GM12878 (cell line): ENCODE results near the gene CRTC2. TPM values are rescaled to one million over a fixed set of nuclear protein-coding genes. Genes with fewer than 3 reads are reported as not detected.
A peak's percentile ranks its signal among the peaks of the same experiment; 100 is the strongest.

Experiments
- ATAC-seq: fragments of 200-7000 bp; cut with Tn5 transposase; 3 replicates; pipeline ENCODE4 v1.9.1; 2020; ENCODE audit warnings: mild to moderate bottlenecking, moderate library complexity
- BruUV-seq: library from RNA; stranded (reverse); fragments of 400-500 nt; replicated peaks from 2 replicates; lab custom pipeline; 2021; lab: Mats Ljungman, UMichigan
- CTCF ChIA-PET: fragments of 300-600 bp; sonication (Branson Sonifier 250); formaldehyde crosslinking; extraction: SDS; loops from one replicate; lab custom pipeline; 2021; ENCODE audit warnings: inconsistent platforms; lab: Yijun Ruan, JAX
- POLR2A ChIA-PET: fragments of 350-600 bp; formaldehyde crosslinking; extraction: SDS; loops from one replicate; lab custom pipeline; 2021; ENCODE audit warnings: inconsistent platforms; lab: Charles Lee
- RAD21 ChIA-PET: fragments of 300-600 bp; sonication (Branson Sonifier 250); formaldehyde crosslinking; loops from one replicate; lab custom pipeline; 2023; ENCODE audit warnings: antibody characterized with exemption; ENCODE audit not compliant: unreplicated experiment; lab: Charles Lee
- SMC1A ChIA-PET: fragments of 300-600 bp; sonication (Branson Sonifier 250); formaldehyde crosslinking; loops from one replicate; lab custom pipeline; 2023; ENCODE audit not compliant: unreplicated experiment, uncharacterized antibody; lab: Charles Lee
- DNase-seq: peaks from one replicate; pipeline ENCODE4 v3.0.0-alpha.2; 2011; ENCODE audit warnings: low read depth, low spot score
- FAIRE-seq: peaks from 3 replicates; lab custom pipeline; 2011; peaks lifted over from hg19 to GRCh38; lab: Jason Lieb, UNC
- H2AFZ ChIP-seq: 2 replicates; pipeline ENCODE4 v1.6.0; 2011; ENCODE audit warnings: low read depth, low read length, control low read depth; ENCODE audit not compliant: control insufficient read depth
- H3K27ac ChIP-seq: 2 replicates; pipeline ENCODE4 v1.5.1; 2011; ENCODE audit warnings: control low read depth; ENCODE audit not compliant: control insufficient read depth, insufficient read depth
- H3K27me3 ChIP-seq, 2 experiments: replicated peaks in 1 of 2; 2 replicates each; pipeline versions ENCODE4 v1.6.0 to v1.6.1; 2011; ENCODE audit warnings: low read length in 1 of 2; ENCODE audit not compliant: control insufficient read depth in 2 of 2, insufficient read depth in 2 of 2
- H3K36me3 ChIP-seq, 2 experiments: 2 replicates each; pipeline ENCODE4 v1.5.1; 2011; ENCODE audit warnings: low read length in 1 of 2; ENCODE audit not compliant: control insufficient read depth in 2 of 2, insufficient read depth in 2 of 2
- H3K4me1 ChIP-seq: 2 replicates; pipeline ENCODE4 v1.6.1; 2011; ENCODE audit warnings: mild to moderate bottlenecking, low read length, moderate library complexity, mixed read lengths; ENCODE audit not compliant: control insufficient read depth, insufficient read depth
- H3K4me2 ChIP-seq: 2 replicates; pipeline ENCODE4 v1.6.0; 2011; ENCODE audit warnings: control low read depth; ENCODE audit not compliant: control insufficient read depth, insufficient read depth
- H3K4me3 ChIP-seq: fragments of 200-600 bp; sonication (generic); 2 replicates; pipeline ENCODE4 v1.5.1; 2016
- H3K79me2 ChIP-seq: 2 replicates; pipeline ENCODE4 v1.6.0; 2011; ENCODE audit warnings: low read length; ENCODE audit not compliant: control insufficient read depth, insufficient read depth
- H3K9ac ChIP-seq: 2 replicates; pipeline ENCODE4 v1.8.0; 2011; ENCODE audit warnings: low read length, control low read depth, mixed read lengths; ENCODE audit not compliant: control insufficient read depth, insufficient read depth
- H3K9me3 ChIP-seq: replicated peaks from 3 replicates; pipeline ENCODE4 v1.5.1; 2011; ENCODE audit warnings: mild to moderate bottlenecking, low read length; ENCODE audit not compliant: control insufficient read depth, insufficient read depth
- H4K20me1 ChIP-seq: 2 replicates; pipeline ENCODE4 v1.6.0; 2011; ENCODE audit not compliant: control insufficient read depth, insufficient read depth
- CHD4 ChIP-seq: fragments of 200-600 bp; sonication (generic); IDR thresholded peaks from 2 replicates; pipeline ENCODE4 v1.6.1; 2016; ENCODE audit warnings: mild to moderate bottlenecking
- CREM ChIP-seq: IDR thresholded peaks from 2 replicates; pipeline ENCODE4 v1.6.1; 2014; ENCODE audit warnings: antibody characterized with exemption, low read depth
- EED ChIP-seq: sonication (generic); IDR thresholded peaks from 2 replicates; pipeline ENCODE4 v1.6.1; 2016; ENCODE audit warnings: antibody characterized with exemption, low read depth
- EGR1 ChIP-seq, 2 experiments: IDR thresholded peaks; 1 replicate in 1 of 2; 2 replicates in 1 of 2; pipeline ENCODE4 v1.6.1; 2011 to 2012; ENCODE audit warnings: low read depth in 2 of 2, low read length in 2 of 2, borderline replicate concordance in 1 of 2, mild to moderate bottlenecking in 1 of 2, moderate library complexity in 1 of 2
- ESRRA ChIP-seq: IDR thresholded peaks from 2 replicates; pipeline ENCODE4 v1.6.1; 2012; ENCODE audit warnings: mild to moderate bottlenecking, low read length, improper control_type of control experiment
- HDGF ChIP-seq: fragments of 450-650 bp; IDR thresholded peaks from 2 replicates; pipeline ENCODE4 v1.6.1; 2016; ENCODE audit warnings: antibody characterized with exemption
- JUND ChIP-seq: IDR thresholded peaks from 2 replicates; pipeline ENCODE4 v1.6.1; 2012; ENCODE audit warnings: low read depth, mild to moderate bottlenecking, low read length, improper control_type of control experiment, moderate library complexity
- LARP7 ChIP-seq: fragments of 450-650 bp; IDR thresholded peaks from 2 replicates; pipeline ENCODE4 v1.6.1; 2017; ENCODE audit warnings: mild to moderate bottlenecking
- MEF2A ChIP-seq: IDR thresholded peaks from 2 replicates; pipeline ENCODE4 v1.6.1; 2011; ENCODE audit warnings: low read depth, mild to moderate bottlenecking, low read length, moderate library complexity; ENCODE audit not compliant: insufficient read depth
- PML ChIP-seq: IDR thresholded peaks from 2 replicates; pipeline ENCODE4 v1.6.1; 2012; ENCODE audit warnings: low read length, inconsistent platforms
- SPI1 ChIP-seq: IDR thresholded peaks from 2 replicates; pipeline ENCODE4 v1.6.1; 2011; ENCODE audit warnings: low read depth, mild to moderate bottlenecking, low read length, moderate library complexity, borderline replicate concordance; ENCODE audit not compliant: insufficient read depth
- STAT1 ChIP-seq: fragments of 450-650 bp; conservative IDR thresholded peaks from 2 replicates; pipeline ENCODE4 v1.6.1; 2014; ENCODE audit warnings: antibody characterized with exemption, mild to moderate bottlenecking
- SUZ12 ChIP-seq: fragments of 200-600 bp; sonication (generic); IDR thresholded peaks from one replicate; pipeline ENCODE4 v1.6.1; 2018; ENCODE audit warnings: antibody characterized with exemption, mild to moderate bottlenecking; ENCODE audit not compliant: unreplicated experiment
- TCF12 ChIP-seq: IDR thresholded peaks from 2 replicates; pipeline ENCODE4 v1.6.1; 2011; ENCODE audit warnings: low read depth, mild to moderate bottlenecking, low read length
- YBX1 ChIP-seq: fragments of 450-650 bp; IDR thresholded peaks from 2 replicates; pipeline ENCODE4 v1.6.1; 2016; ENCODE audit warnings: antibody characterized with exemption
- ZNF622 ChIP-seq: fragments of 450-650 bp; IDR thresholded peaks from 2 replicates; pipeline ENCODE4 v1.6.1; 2017; ENCODE audit warnings: mild to moderate bottlenecking, inconsistent platforms
- WGBS: methylation state at CpG from one replicate; pipeline ENCODE4 v1.1.6; 2016; ENCODE audit warnings: low lambda C conversion rate; ENCODE audit not compliant: insufficient replicate concordance, insufficient coverage; ENCODE audit errors: missing lambda C conversion rate; 5-methylcytosine and 5-hydroxymethylcytosine counted together
- in situ Hi-C: fragments of 300-500 bp; cut with MboI; formaldehyde crosslinking; loops from 9 replicates; pipeline ENCODE4 v1.14.3; 2018; ENCODE audit warnings: mixed read lengths
- intact Hi-C: fragments of 100-400 bp; cut with micrococcal nuclease; formaldehyde crosslinking; loops from one replicate; pipeline ENCODE4 v1.14.2; 2022; ENCODE audit not compliant: unreplicated experiment
- polyA plus RNA-seq, 11 experiments: library from polyadenylated mRNA; depleted of rRNA in 4 of 11; unstranded in 6 of 11; stranded (reverse) in 5 of 11; fragments of >200 nt; fragmentation: Nextera tagmentation in 4 of 11; fragmentation: Illumina TruSeq in 1 of 11; extraction: Ambion mirVana in 4 of 11; extraction: Trizol in 1 of 11; gene quantifications; 1 replicate in 1 of 11; 2 replicates in 10 of 11; pipeline versions ENCODE4 v1.2.1 to v1.2.3, GENCODE V29; 2011 to 2016; ENCODE audit warnings: inconsistent platforms in 2 of 11, missing spikeins in 2 of 11, low read depth in 1 of 11
- total RNA-seq, 4 experiments: library from RNA; depleted of rRNA in 3 of 4; stranded (reverse); fragments of >200 nt in 3 of 4; fragmentation: Illumina TruSeq in 1 of 4; extraction: Trizol in 1 of 4; gene quantifications; 2 replicates each; pipeline versions ENCODE4 v1.2.1 to v1.2.3, GENCODE V29; 2013 to 2021
- TF ChIP-seq, protein P1 (sequence below): IDR thresholded peaks from 2 replicates; pipeline ENCODE4 v1.6.1; 2012; ENCODE audit warnings: low read length, inconsistent platforms
- TF ChIP-seq, protein P2 (sequence below): fragments of 450-650 bp; IDR thresholded peaks from 2 replicates; pipeline ENCODE4 v1.6.1; 2016; ENCODE audit warnings: mild to moderate bottlenecking

The CRTC2 gene
- total and polyA plus RNA-seq, 10 of the 15 experiments (the other 5 are each of a cell fraction or from before 2014, with no cell fraction given): 5.1 to 57.9 (median 32.7) TPM

DNA sequence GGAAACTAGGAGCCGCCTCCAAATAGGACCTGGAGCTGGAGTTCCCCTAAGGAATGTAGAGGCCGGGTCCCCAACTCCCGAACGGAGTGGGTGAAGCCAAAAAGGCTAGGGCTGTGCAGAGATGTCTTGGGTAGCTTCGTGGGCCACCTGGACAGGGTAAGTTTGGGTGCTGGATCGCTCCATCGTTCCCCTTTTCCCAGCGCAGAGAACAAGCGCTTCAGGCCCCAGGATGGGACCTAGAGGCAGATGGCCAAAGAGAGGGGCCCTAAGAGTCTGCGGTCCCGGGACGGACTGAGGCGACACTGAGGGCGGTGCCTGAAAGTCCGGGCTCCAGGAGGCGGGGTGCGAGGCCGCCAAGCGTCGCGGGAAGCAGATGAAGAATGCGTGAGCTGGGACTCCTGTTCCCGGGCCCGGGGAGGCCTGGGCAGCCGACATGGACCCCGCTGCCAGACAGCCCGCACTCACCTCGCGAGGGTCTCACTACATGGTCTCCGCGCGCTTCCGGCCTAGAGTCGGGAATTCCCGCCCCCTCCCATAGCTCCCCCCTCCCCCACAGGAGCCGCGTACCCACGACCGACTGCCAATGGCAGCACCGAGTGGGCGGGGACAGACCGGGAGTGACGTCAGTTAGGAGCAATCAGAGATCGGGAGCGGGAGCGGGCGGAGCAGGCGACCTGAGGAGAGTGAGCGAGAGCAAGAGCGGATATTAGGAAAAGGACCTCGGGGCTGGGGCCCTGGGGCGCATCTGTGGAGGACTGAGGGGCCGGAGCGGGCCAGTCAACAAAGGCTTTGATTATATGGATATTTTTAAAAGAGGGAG is 4.8 kb upstream of the CRTC2 start, which contains the start of gene SLC39A1:
TSS of gene SLC39A1 (minus strand) at position 508 of the 820 bp plus-strand sequence. CDS start 822 bp downstream, outside the sequence.
- peak; percentile 65 for ATAC-seq
- peaks cover 13% of the 10 kb centered on the region for H3K4me1 ChIP-seq
- CTCF ChIA-PET: interaction anchor here (0.5 to 7.1 kb wide), 16 partner anchors 9 to 308 kb away, joined by 3 to 64 read pairs (median 3); partner anchors contain the start of genes DENND4B, GATAD2B, JTB and RAB13
- intact Hi-C loops: no loop called here
- H2AFZ ChIP-seq: peak within 1 kb of the TSS; percentile 75
- POLR2A ChIA-PET: interaction anchor here (0.5 to 10.0 kb wide), 21 partner anchors 9 to 392 kb away, joined by 3 to 132 read pairs (median 4); partner anchors contain the start of genes DENND4B, GATAD2B, INTS3 and JTB
- H3K4me3 ChIP-seq: peak within 1 kb of the TSS; percentile 88
- peak within 1 kb of the TSS; percentile 98 for H3K4me2 ChIP-seq
- peak within 1 kb of the TSS; percentile 98 for H3K9ac ChIP-seq
- H3K9me3 ChIP-seq: no peaks in the 10 kb centered on the region
- SMC1A ChIA-PET: interaction anchor here (1.1 to 7.7 kb wide), 9 partner anchors 9 to 167 kb away, joined by 3 to 82 read pairs (median 5); partner anchors contain the start of genes DENND4B, GATAD2B, JTB and RAB13
- peaks cover 9 to 15% of the 10 kb centered on the region in 2 experiments for H3K36me3 ChIP-seq
- H4K20me1 ChIP-seq: no peaks in the 10 kb centered on the region; the same call in 1 of the 2 replicates
- H3K27ac ChIP-seq: peak within 1 kb of the TSS; percentile 93
- peak; percentile 84 for FAIRE-seq
- BruUV-seq: TSS peak; percentile 57
- H3K27me3 ChIP-seq: no peaks in the 10 kb centered on the region
- under 1% methylated on average over 54 of the region's 54 CpGs for WGBS
- peaks cover 56% of the 10 kb centered on the region for H3K79me2 ChIP-seq
- in situ Hi-C loops: no loop called here
- peak; percentile 91 for DNase-seq
- RAD21 ChIA-PET: interaction anchor here (0.6 to 6.4 kb wide), 10 partner anchors 12 to 166 kb away, joined by 3 to 42 read pairs (median 8); partner anchors contain the start of genes DENND4B, GATAD2B, JTB and RAB13
- peak in 1 of 2 experiments; percentile 64; a peak in 1 of 3 replicates for TF ChIP-seq EGR1 (IDR thresholded peaks at IDR 0.05; ENCODE audit: borderline replicate concordance in 1 of 2, low read depth in 2 of 2, low read length in 2 of 2)
- no peak for TF ChIP-seq TCF12
- TF ChIP-seq, protein P1, sequence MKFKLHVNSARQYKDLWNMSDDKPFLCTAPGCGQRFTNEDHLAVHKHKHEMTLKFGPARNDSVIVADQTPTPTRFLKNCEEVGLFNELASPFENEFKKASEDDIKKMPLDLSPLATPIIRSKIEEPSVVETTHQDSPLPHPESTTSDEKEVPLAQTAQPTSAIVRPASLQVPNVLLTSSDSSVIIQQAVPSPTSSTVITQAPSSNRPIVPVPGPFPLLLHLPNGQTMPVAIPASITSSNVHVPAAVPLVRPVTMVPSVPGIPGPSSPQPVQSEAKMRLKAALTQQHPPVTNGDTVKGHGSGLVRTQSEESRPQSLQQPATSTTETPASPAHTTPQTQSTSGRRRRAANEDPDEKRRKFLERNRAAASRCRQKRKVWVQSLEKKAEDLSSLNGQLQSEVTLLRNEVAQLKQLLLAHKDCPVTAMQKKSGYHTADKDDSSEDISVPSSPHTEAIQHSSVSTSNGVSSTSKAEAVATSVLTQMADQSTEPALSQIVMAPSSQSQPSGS: no peak
- peak; percentile 84 for TF ChIP-seq CREM
- no peak for TF ChIP-seq JUND
- no peak for TF ChIP-seq HDGF
- TF ChIP-seq SUZ12: no peak
- 0 out of 2 replicates have a peak, but pooled peaks have one; percentile 10 for TF ChIP-seq LARP7
- no peak for TF ChIP-seq PML
- TF ChIP-seq CHD4: no peak
- TF ChIP-seq, protein P2, sequence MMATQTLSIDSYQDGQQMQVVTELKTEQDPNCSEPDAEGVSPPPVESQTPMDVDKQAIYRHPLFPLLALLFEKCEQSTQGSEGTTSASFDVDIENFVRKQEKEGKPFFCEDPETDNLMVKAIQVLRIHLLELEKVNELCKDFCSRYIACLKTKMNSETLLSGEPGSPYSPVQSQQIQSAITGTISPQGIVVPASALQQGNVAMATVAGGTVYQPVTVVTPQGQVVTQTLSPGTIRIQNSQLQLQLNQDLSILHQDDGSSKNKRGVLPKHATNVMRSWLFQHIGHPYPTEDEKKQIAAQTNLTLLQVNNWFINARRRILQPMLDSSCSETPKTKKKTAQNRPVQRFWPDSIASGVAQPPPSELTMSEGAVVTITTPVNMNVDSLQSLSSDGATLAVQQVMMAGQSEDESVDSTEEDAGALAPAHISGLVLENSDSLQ: peak; percentile 98
- no peak for TF ChIP-seq ZNF622
- peak; percentile 2; the same call in 1 of the 2 replicates for TF ChIP-seq EED
- no peak for TF ChIP-seq MEF2A
- no peak for TF ChIP-seq STAT1
- TF ChIP-seq YBX1: no peak
- TF ChIP-seq ESRRA: no peak
- no peak for TF ChIP-seq SPI1
